HFFc6 (cell line): ENCODE results near the gene FUNDC1. TPM values are rescaled to one million over a fixed set of nuclear protein-coding genes. Genes with fewer than 3 reads are reported as not detected.

Source experiments
- DNase-seq: peaks from one replicate; pipeline ENCODE4 v3.0.0-alpha.2; 2018
- H3K27ac Mint-ChIP-seq: 2 replicates; pipeline ENCODE4 v1.8.0; 2020; ENCODE audit warnings: mild to moderate bottlenecking, mixed read lengths
- H3K27me3 Mint-ChIP-seq: 2 replicates; pipeline ENCODE4 v1.8.0; 2021; ENCODE audit warnings: mild to moderate bottlenecking, moderate library complexity, mixed read lengths; ENCODE audit not compliant: insufficient read depth
- H3K36me3 Mint-ChIP-seq: 2 replicates; pipeline ENCODE4 v1.8.0; 2021; ENCODE audit warnings: low read depth, mixed read lengths
- H3K4me1 Mint-ChIP-seq: 2 replicates; pipeline ENCODE4 v1.8.0; 2020; ENCODE audit warnings: low read depth, mixed read lengths
- H3K4me3 Mint-ChIP-seq: 2 replicates; pipeline ENCODE4 v1.8.0; 2020; ENCODE audit warnings: mild to moderate bottlenecking, moderate library complexity, mixed read lengths
- H3K9me3 Mint-ChIP-seq: 2 replicates; pipeline ENCODE4 v1.8.0; 2020; ENCODE audit warnings: mild to moderate bottlenecking, mixed read lengths
- CTCF ChIP-seq: fragments of 200-600 bp; sonication (generic); IDR thresholded peaks from 2 replicates; pipeline ENCODE4 v1.5.0; 2021; ENCODE audit warnings: antibody characterized with exemption, mild to moderate bottlenecking
- total RNA-seq, 6 experiments: library from RNA; stranded (reverse); fragmentation: NEBNext Ultra II Directional; extraction: Animal tissue kit (Norgen Biotek cat#: 25700); gene quantifications; 2 replicates in 1 of 6; 3 replicates in 5 of 6; pipeline ENCODE4 v1.2.3, GENCODE V29; 2021

FUNDC1 gene
- total RNA-seq, 6 experiments from 2014 or later: 14.3 to 17.8 (median 16.9) TPM

- Mint-ChIP-seq H3K36me3 (peaks cover 5% of the 10 kb centered on the region; the same call in 1 of the 2 replicates), H3K4me1 (no peaks in the 10 kb centered on the region), H3K27ac (no peak overlapping the region), H3K27me3 (no peaks in the 10 kb centered on the region), H3K9me3 (no peaks in the 10 kb centered on the region), H3K4me3 (no peak overlapping the region)
- no peak for TF ChIP-seq CTCF
- no peak for DNase-seq
Observed at GRCh38 chrX:44529310-44529709, 13.3 kb downstream of the FUNDC1 start.

- H3K4me3 Mint-ChIP-seq: no peak overlapping the region
Observed at GRCh38 chrX:44514272-44514671, 28.4 kb downstream of the FUNDC1 start.

GRCh38 chrX:44507292-44507691, 35.4 kb downstream of the FUNDC1 start:
- H3K9me3 Mint-ChIP-seq: no peaks in the 10 kb centered on the region
- H3K27me3 Mint-ChIP-seq: no peaks in the 10 kb centered on the region; the same call in 1 of the 2 replicates
- no peak overlapping the region for H3K4me3 Mint-ChIP-seq
- DNase-seq: no peak
- no peaks in the 10 kb centered on the region for H3K36me3 Mint-ChIP-seq
- no peaks in the 10 kb centered on the region for H3K4me1 Mint-ChIP-seq
- TF ChIP-seq CTCF: no peak
- H3K27ac Mint-ChIP-seq: no peak overlapping the region

More at GRCh38 chrX:44514272-44514671, 28.4 kb downstream of the FUNDC1 start:
- Mint-ChIP-seq H3K4me1 (no peaks in the 10 kb centered on the region), H3K27me3 (no peaks in the 10 kb centered on the region), H3K27ac (no peak overlapping the region), H3K36me3 (no peaks in the 10 kb centered on the region), H3K9me3 (no peaks in the 10 kb centered on the region)
- no peak for DNase-seq
- TF ChIP-seq CTCF: no peak

GRCh38 chrX:44506678-44507077, 36.0 kb downstream of the FUNDC1 start:
- no peaks in the 10 kb centered on the region for H3K9me3 Mint-ChIP-seq
- no peak overlapping the region for H3K27ac Mint-ChIP-seq
- no peaks in the 10 kb centered on the region; the same call in 1 of the 2 replicates for H3K27me3 Mint-ChIP-seq
- no peak overlapping the region for H3K4me3 Mint-ChIP-seq
- DNase-seq: no peak
- no peak for TF ChIP-seq CTCF
- H3K36me3 Mint-ChIP-seq: no peaks in the 10 kb centered on the region
- H3K4me1 Mint-ChIP-seq: no peaks in the 10 kb centered on the region

- Mint-ChIP-seq H3K4me1 (no peaks in the 10 kb centered on the region), H3K4me3 (no peak overlapping the region), H3K36me3 (no peaks in the 10 kb centered on the region), H3K27me3 (no peaks in the 10 kb centered on the region; the same call in 1 of the 2 replicates), H3K27ac (no peak overlapping the region), H3K9me3 (no peaks in the 10 kb centered on the region)
- no peak for DNase-seq
- no peak for TF ChIP-seq CTCF
Observed at GRCh38 chrX:44503560-44503959, 39.1 kb downstream of the FUNDC1 start.

GRCh38 chrX:44495091-44495490, 47.6 kb downstream of the FUNDC1 start:
- Mint-ChIP-seq H3K9me3 (no peaks in the 10 kb centered on the region), H3K27me3 (no peaks in the 10 kb centered on the region; the same call in 1 of the 2 replicates), H3K27ac (no peak overlapping the region), H3K4me1 (no peaks in the 10 kb centered on the region; the same call in 1 of the 2 replicates), H3K36me3 (no peaks in the 10 kb centered on the region), H3K4me3 (no peak overlapping the region)
- TF ChIP-seq CTCF: no peak
- no peak for DNase-seq
